ENCODE results near the gene C1orf167. TPM values are rescaled to one million over a fixed set of nuclear protein-coding genes. Genes with fewer than 3 reads are reported as not detected.
"Not testable (repeated sequence)": the region's sequence is repeated elsewhere in the genome, so short reads cannot be mapped to it uniquely, and the experiment has no call there.

The C1orf167 gene
- total and polyA plus RNA-seq, 5 donors: 1.3 to 4.0 (median 2.2) TPM

- H3K27me3 ChIP-seq (ENCODE audit: control insufficient read depth, insufficient read depth); H3K4me1 ChIP-seq (ENCODE audit: control insufficient read depth, insufficient read depth, low read length); DNase-seq; ATAC-seq; H3K9me3 ChIP-seq (ENCODE audit: control insufficient read depth, low read length): not testable (repeated sequence)
- intact Hi-C loops (cut with DNase I): loop anchor here in 1 of 4 donors (2.0 kb wide), 1 partner anchor 69 kb away; no protein-coding TSS in a partner anchor
- Histone ChIP-seq H3K27ac (ENCODE audit: low read length) (peak overlapping the region; percentile 94), H3K4me3 (ENCODE audit: low read length) (peak overlapping the region; percentile 80)
- WGBS: 58% methylated on average over 9 of the region's 9 CpGs
Measured at GRCh38 chr1:11803924-11804665, 42.1 kb downstream of the C1orf167 start.

- whole genome bisulfite sequencing: 2% methylated on average over 17 of the region's 17 CpGs
- Histone ChIP-seq H3K27me3 (ENCODE audit: control insufficient read depth, insufficient read depth) (no peaks in the 10 kb centered on the region), H3K27ac (ENCODE audit: low read length) (peak overlapping the region; percentile 94), H3K4me3 (ENCODE audit: low read length) (peak overlapping the region; percentile 80), H3K9me3 (ENCODE audit: control insufficient read depth, low read length) (no peaks in the 10 kb centered on the region), H3K4me1 (ENCODE audit: control insufficient read depth, insufficient read depth, low read length) (peaks cover 7% of the 10 kb centered on the region)
- intact Hi-C loops (cut with DNase I): loop anchor here in 1 of 4 donors (2.0 kb wide), 1 partner anchor 70 kb away; no protein-coding TSS in a partner anchor
- peak; percentile 1 to 3 for ATAC-seq
- DNase-seq: peak; percentile 71 to 83 (median 82)
Measured at GRCh38 chr1:11804666-11805421, 42.9 kb downstream of the C1orf167 start.

- H3K4me3 ChIP-seq (ENCODE audit: low read length): peak within 1 kb of the TSS; percentile 80
- under 1% methylated on average over 72 of the region's 72 CpGs for WGBS
- peak; percentile 100 for DNase-seq
- H3K4me1 ChIP-seq (ENCODE audit: control insufficient read depth, insufficient read depth, low read length): peaks cover 7% of the 10 kb centered on the region
- H3K27me3 ChIP-seq (ENCODE audit: control insufficient read depth, insufficient read depth): no peaks in the 10 kb centered on the region
- H3K9me3 ChIP-seq (ENCODE audit: control insufficient read depth, low read length): no peaks in the 10 kb centered on the region
- H3K27ac ChIP-seq (ENCODE audit: low read length): peak within 1 kb of the TSS; percentile 94
- intact Hi-C loops (cut with DNase I): loop anchor here in 1 of 4 donors (2.0 kb wide), 1 partner anchor 71 kb away; no protein-coding TSS in a partner anchor
- ATAC-seq: peak; percentile 90 to 92
Measured at GRCh38 chr1:11805422-11806306, 43.7 kb downstream of the C1orf167 start, which contains the start of the genes CLCN6 and MTHFR. TSS of gene CLCN6 (plus strand) at chr1:11806191. CDS start at chr1:11806263, 72 bp downstream. TSS of gene MTHFR (minus strand) at chr1:11805964. CDS start at chr1:11803116, 2,848 bp downstream.

- ATAC-seq (peak; percentile 23 to 36), DNase-seq (no peak)
- under 1% methylated on average over 20 of the region's 20 CpGs for WGBS
- H3K4me1 ChIP-seq (ENCODE audit: control insufficient read depth, insufficient read depth, low read length): peaks cover 4% of the 10 kb centered on the region
- peak overlapping the region; percentile 69 for H3K27ac ChIP-seq (ENCODE audit: low read length)
- H3K27me3 ChIP-seq (ENCODE audit: control insufficient read depth, insufficient read depth): no peaks in the 10 kb centered on the region
- no peaks in the 10 kb centered on the region for H3K9me3 ChIP-seq (ENCODE audit: control insufficient read depth, low read length)
- peak overlapping the region; percentile 62 for H3K4me3 ChIP-seq (ENCODE audit: low read length)
- intact Hi-C loops (cut with DNase I): no loop called here
Measured at GRCh38 chr1:11806307-11806936, 44.4 kb downstream of the C1orf167 start.

GRCh38 chr1:11807133-11807532, 45.1 kb downstream of the C1orf167 start:
- Histone ChIP-seq H3K27me3 (ENCODE audit: control insufficient read depth, insufficient read depth) (no peaks in the 10 kb centered on the region), H3K4me3 (ENCODE audit: low read length) (peak overlapping the region; percentile 62), H3K4me1 (ENCODE audit: control insufficient read depth, insufficient read depth, low read length) (peaks cover 2% of the 10 kb centered on the region), H3K9me3 (ENCODE audit: control insufficient read depth, low read length) (no peaks in the 10 kb centered on the region), H3K27ac (ENCODE audit: low read length) (peak overlapping the region; percentile 69)
- WGBS: 38% methylated on average over 2 of the region's 2 CpGs
- DNase-seq: no peak
- ATAC-seq: no peak
- intact Hi-C loops (cut with DNase I): no loop called here

- no peaks in the 10 kb centered on the region for H3K27me3 ChIP-seq (ENCODE audit: control insufficient read depth, insufficient read depth)
- intact Hi-C loops (cut with DNase I): no loop called here
- H3K4me3 ChIP-seq (ENCODE audit: low read length): no peak overlapping the region
- 86% methylated on average over 5 of the region's 5 CpGs for WGBS
- no peaks in the 10 kb centered on the region for H3K4me1 ChIP-seq (ENCODE audit: control insufficient read depth, insufficient read depth, low read length)
- H3K27ac ChIP-seq (ENCODE audit: low read length): no peak overlapping the region
- no peak for ATAC-seq
- no peak for DNase-seq
- no peaks in the 10 kb centered on the region for H3K9me3 ChIP-seq (ENCODE audit: control insufficient read depth, low read length)
Measured at GRCh38 chr1:11813021-11813420, 51.0 kb downstream of the C1orf167 start.

GRCh38 chr1:11817192-11817591, 55.2 kb downstream of the C1orf167 start:
- intact Hi-C loops (cut with DNase I): no loop called here
- 84% methylated on average over 12 of the region's 12 CpGs for WGBS
- ATAC-seq: no peak
- Histone ChIP-seq H3K9me3 (ENCODE audit: control insufficient read depth, low read length) (no peaks in the 10 kb centered on the region), H3K27me3 (ENCODE audit: control insufficient read depth, insufficient read depth) (no peaks in the 10 kb centered on the region), H3K4me3 (ENCODE audit: low read length) (no peak overlapping the region), H3K4me1 (ENCODE audit: control insufficient read depth, insufficient read depth, low read length) (no peaks in the 10 kb centered on the region), H3K27ac (ENCODE audit: low read length) (no peak overlapping the region)
- DNase-seq: no peak

GRCh38 chr1:11822091-11822490, 60.1 kb downstream of the C1orf167 start:
- no peak overlapping the region for H3K27ac ChIP-seq (ENCODE audit: low read length)
- no peak overlapping the region for H3K4me3 ChIP-seq (ENCODE audit: low read length)
- DNase-seq (no peak), ATAC-seq (no peak)
- H3K4me1 ChIP-seq (ENCODE audit: control insufficient read depth, insufficient read depth, low read length): no peaks in the 10 kb centered on the region
- H3K9me3 ChIP-seq (ENCODE audit: control insufficient read depth, low read length): no peaks in the 10 kb centered on the region
- no peaks in the 10 kb centered on the region for H3K27me3 ChIP-seq (ENCODE audit: control insufficient read depth, insufficient read depth)
- intact Hi-C loops (cut with DNase I): no loop called here
- 80% methylated on average over 3 of the region's 3 CpGs for WGBS

- DNase-seq: no peak
- Histone ChIP-seq H3K4me1 (ENCODE audit: control insufficient read depth, insufficient read depth, low read length) (no peaks in the 10 kb centered on the region), H3K4me3 (ENCODE audit: low read length) (no peak overlapping the region), H3K9me3 (ENCODE audit: control insufficient read depth, low read length) (no peaks in the 10 kb centered on the region), H3K27me3 (ENCODE audit: control insufficient read depth, insufficient read depth) (no peaks in the 10 kb centered on the region), H3K27ac (ENCODE audit: low read length) (no peak overlapping the region)
- ATAC-seq: no peak
- whole genome bisulfite sequencing: 87% methylated on average over 17 of the region's 17 CpGs
- intact Hi-C loops (cut with DNase I): no loop called here
Measured at GRCh38 chr1:11823366-11824137, 61.6 kb downstream of the C1orf167 start.
